ENCODE results near the gene SETX.
A peak's percentile ranks its signal among the peaks of the same experiment; 100 is the strongest.
"Not testable (repeated sequence)": the region's sequence is repeated elsewhere in the genome, so short reads cannot be mapped to it uniquely, and the experiment has no call there.

The SETX gene, protein sequence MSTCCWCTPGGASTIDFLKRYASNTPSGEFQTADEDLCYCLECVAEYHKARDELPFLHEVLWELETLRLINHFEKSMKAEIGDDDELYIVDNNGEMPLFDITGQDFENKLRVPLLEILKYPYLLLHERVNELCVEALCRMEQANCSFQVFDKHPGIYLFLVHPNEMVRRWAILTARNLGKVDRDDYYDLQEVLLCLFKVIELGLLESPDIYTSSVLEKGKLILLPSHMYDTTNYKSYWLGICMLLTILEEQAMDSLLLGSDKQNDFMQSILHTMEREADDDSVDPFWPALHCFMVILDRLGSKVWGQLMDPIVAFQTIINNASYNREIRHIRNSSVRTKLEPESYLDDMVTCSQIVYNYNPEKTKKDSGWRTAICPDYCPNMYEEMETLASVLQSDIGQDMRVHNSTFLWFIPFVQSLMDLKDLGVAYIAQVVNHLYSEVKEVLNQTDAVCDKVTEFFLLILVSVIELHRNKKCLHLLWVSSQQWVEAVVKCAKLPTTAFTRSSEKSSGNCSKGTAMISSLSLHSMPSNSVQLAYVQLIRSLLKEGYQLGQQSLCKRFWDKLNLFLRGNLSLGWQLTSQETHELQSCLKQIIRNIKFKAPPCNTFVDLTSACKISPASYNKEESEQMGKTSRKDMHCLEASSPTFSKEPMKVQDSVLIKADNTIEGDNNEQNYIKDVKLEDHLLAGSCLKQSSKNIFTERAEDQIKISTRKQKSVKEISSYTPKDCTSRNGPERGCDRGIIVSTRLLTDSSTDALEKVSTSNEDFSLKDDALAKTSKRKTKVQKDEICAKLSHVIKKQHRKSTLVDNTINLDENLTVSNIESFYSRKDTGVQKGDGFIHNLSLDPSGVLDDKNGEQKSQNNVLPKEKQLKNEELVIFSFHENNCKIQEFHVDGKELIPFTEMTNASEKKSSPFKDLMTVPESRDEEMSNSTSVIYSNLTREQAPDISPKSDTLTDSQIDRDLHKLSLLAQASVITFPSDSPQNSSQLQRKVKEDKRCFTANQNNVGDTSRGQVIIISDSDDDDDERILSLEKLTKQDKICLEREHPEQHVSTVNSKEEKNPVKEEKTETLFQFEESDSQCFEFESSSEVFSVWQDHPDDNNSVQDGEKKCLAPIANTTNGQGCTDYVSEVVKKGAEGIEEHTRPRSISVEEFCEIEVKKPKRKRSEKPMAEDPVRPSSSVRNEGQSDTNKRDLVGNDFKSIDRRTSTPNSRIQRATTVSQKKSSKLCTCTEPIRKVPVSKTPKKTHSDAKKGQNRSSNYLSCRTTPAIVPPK (N-terminal part only)

DNA sequence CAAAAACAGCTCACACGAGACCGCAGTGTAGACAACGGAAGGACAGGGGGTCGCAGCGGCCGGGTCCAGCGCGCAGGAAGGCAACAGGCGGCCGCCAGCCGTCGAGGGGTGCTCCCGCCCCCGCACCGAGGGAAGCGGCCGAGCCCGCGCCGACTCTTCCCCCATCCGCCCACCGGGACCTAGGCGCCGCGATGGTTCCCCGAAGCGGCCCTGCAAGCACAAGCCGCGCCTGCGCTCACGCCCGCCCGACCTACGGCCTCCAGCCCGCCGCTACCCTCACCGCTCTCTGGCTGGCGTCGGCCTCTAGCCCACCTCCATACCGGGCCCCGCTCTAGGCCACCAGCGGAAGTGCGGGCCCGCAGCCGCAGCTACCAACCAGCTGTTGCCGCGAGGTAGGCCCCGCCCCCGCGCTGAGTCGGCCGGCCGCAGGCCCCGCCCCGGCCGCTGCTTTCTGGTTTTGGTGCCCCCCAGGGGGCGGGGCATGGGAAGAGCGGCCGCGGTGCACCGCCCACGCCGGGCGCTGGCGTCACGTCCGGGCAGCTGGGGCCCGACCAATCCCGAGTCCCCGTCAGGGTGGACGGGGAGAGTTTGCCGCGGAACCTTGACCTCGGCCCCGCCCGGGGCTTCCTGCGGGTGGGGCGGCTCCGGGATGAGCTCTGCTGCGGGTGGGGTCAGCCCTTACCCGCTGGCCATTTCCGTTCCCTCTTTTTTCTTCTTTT lies at the start of gene SETX:
SETX (minus strand) TSS at position 350 of the 719 bp plus-strand sequence. CDS start 5,558 bp downstream, outside the sequence.
- peak; percentile 97 for DNase-seq (ENCODE audit: low read depth)

DNA sequence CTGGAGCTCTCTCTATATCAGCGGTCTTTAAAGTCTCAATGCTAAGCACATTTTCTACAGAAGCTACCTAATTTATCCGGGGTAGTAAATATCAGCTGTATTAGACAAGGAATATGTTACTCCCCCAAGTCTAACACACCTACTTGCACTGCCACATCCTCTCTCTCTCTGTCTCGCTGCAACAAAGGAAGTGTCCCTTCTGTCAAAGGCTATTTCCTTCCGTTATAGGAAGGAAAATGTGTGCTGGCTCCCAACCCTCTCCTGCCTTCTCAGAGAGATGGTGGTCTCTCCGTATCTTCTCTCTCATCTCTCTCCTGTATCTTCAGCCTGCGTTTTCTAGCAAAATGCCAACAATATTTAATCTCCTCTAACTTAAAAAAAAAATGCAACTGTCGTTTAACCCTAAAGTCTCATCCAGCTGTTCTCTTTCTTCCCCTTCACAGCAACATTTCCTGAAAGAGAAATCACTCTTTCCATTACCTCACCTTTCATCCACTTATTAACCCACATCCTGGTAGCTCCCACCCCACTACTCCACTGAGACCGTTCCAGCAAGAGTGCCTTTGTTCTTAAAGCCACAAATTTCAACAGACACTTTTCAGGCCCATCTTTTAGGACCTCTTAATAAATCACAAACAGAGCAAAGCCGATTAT lies 49.6 kb upstream of the SETX start:
- DNase-seq (ENCODE audit: low read depth), result no peak

DNA sequence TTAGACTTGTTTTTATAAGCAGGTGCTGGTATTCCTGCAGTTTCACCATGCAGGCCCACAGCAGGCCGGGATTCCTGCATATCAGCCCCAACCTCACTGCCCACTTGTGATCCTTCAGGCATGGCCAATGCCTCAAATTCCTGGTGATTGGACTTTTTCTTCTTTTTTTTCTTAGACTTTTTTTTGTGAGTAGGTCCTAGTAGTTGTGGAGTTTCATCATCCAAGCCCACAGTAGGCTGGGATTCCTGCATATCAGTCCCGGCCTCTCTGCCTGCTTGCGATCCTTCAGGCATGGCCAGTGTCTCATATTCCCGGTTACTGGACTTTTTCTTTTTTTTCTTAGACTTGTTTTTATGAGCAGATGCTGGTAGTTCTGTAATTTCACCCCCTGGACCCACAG lies 47.0 kb upstream of the SETX start:
- DNase-seq (ENCODE audit: low read depth), result no peak

DNA sequence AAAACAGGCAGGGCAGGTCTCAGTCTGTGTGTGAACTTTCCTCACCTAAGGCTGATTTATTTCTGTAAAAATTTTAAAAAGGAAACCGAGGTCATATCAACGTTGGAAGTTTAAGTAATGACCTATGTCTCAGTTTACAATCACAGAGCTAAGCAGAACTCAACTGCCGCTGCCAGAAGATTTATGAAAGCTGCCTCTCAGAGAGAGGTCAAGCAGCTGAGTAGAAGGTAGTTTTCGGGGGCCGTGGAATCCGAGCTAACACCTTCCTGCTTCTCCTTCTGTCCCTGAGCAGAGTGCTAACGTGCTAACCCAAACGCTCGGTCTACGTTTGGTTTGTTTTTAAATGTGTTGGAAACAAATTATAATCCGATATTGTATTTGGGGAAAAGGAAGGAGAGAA lies 40.8 kb upstream of the SETX start:
- DNase-seq (ENCODE audit: low read depth), result no peak

DNA sequence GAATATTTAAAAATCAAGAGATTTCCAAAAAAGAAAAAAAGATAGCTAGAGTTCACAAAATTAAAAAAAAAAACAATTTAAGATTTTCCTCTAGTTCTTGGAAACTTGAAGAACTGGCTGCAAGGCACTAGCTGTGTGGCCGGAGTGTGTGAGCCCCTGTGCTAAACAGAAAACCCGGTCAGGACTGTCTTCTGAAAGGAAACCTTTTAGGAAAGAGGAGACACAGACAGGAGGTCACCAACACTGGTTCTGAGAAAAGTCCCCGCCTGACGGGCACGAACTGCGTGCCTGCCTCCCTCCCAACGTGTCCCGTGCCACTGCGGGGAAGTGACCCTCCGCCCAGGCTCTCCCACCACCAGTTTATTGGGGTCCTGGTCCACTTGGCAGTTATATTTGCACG lies 36.7 kb upstream of the SETX start:
- no peak for DNase-seq (ENCODE audit: low read depth)

DNA sequence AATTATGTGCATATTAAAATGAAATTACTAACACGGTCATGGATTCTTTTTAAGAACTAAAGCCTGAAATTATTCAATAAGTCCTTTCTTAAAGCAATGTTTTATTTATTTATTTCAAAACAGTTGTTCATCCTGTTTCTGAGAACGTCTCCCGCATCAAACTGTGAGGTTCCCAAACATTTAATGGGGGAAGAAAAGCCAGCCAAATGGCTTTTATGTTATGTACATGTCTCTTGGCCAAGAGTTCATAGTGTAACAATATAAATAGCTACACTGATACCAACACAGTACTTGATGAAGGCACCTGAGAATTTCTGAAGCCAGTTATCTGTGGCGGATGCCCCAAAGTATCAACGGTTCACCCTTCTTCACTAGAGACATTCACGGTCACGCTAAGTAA lies 36.2 kb upstream of the SETX start:
- no peak for DNase-seq (ENCODE audit: low read depth)

DNA sequence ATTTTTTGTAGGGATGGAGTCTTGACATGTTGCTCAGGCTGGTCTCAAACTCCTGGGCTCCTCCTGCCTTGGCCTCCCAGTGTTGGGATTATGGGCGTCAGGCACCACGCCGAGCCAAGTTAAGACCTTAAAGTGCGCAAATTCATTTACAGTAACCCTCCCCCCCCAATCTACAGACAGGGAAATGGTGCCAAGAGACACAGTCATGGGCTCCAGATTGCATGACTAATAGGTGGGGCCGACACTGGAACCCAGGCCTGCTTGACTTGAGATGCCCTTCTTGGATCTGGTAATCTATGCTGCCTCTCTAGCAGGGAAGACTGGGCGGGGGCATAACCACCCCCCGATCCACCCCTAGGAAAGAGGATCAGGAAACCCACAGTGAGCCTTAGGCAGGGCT lies 32.3 kb upstream of the SETX start:
- no peak for DNase-seq (ENCODE audit: low read depth)

DNA sequence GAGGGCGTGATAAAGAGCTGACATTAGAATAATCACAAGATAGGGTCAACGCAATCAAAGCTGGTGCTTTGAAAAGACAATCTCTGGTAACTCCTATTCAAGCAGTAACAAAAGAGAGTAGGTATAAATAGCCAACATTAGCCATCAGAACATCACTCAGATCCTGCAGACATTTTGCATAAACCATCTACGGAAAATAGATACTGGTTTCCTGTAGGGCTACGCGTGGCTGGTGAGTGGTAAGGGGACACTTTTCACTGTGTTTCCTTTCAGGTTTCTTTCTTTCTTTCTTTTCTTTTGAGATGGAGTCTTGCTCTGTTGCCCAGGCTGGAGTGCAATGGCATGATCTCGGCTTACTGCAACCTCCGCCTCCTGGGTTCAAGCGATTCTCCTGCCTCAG lies 29.6 kb upstream of the SETX start:
- DNase-seq (ENCODE audit: low read depth), result no peak

DNA sequence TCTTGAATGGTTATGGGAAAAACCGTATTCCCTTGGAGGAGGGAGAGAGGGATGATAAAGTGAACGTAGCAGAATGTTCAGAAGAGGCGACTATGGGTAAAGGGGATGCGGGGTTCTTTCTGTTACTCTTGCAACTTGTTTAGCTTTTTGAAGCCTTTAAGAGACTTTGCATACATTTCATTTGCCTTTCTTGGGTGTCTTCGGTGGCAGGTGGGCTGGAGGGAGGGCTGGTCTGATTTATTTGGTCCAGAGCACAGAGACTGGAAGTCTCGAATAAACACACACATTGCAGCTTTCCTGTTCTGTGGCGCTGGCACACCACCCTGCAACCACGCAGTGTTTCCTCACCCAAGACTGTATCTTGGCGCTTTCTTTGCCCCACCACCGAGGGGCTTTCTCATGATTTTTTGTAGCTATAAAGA lies 28.7 kb upstream of the SETX start:
- no peak for DNase-seq (ENCODE audit: low read depth)

DNA sequence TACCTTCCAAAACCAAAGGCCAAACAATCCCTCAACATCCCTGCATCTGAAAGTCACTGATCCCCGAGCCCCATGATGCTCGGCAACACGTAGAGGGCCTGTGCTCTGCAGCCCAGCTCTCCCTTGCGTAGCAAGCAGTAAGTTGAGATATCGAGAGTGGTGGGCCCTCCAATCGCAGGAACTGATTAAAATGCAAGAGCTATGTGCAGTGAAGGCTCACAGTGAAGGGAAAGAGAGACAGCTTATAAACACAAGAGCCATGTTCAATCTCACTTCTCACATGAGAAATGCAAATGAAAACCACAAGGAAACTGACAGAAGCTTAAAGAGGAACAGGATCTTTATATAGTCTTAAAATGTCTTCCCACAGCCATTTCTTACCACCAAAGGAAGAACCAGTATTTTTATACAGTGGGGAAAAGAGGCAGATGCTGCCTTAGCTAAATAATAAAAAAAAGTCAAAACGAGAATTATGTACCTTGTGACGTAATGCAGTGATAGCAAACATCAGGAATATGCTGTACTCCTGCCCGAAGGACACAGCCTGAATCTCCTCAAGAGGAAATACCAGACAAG lies 27.3 kb upstream of the SETX start:
- no peak for DNase-seq (ENCODE audit: low read depth)

DNA sequence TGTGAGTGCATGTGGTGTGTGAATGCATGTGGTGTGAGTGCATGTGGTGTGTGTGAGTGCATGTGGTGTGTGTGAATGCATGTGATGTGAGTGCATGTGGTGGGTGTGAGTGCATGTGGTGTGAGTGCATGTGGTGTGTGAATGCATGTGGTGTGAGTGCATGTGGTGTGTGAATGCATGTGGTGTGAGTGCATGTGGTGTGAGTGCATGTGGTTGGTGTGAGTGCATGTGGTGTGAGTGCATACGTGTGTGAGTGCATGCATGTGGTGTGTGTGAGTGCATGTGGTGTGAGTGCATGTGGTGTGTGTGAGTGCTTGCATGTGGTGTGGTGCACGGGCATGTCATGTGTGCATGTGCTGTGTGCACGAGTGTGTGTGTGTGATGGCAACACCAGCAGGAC lies 23.6 kb upstream of the SETX start:
- not testable (repeated sequence) for DNase-seq (ENCODE audit: low read depth)

DNA sequence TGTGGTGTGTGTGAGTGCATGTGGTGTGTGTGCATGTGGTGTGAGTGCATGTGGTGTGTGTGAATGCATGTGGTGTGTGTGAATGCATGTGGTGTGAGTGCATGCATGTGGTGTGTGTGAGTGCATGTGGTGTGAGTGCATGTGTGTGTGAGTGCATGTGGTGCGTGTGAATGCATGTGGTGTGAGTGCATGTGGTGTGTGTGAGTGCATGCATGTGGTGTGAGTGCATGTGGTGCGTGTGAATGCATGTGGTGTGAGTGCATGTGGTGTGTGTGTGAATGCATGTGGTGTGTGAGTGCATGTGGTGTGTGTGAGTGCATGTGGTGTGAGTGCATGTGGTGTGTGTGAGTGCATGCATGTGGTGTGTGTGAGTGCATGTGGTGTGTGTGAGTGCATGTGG lies 23.0 kb upstream of the SETX start:
- DNase-seq (ENCODE audit: low read depth), result not testable (repeated sequence)

DNA sequence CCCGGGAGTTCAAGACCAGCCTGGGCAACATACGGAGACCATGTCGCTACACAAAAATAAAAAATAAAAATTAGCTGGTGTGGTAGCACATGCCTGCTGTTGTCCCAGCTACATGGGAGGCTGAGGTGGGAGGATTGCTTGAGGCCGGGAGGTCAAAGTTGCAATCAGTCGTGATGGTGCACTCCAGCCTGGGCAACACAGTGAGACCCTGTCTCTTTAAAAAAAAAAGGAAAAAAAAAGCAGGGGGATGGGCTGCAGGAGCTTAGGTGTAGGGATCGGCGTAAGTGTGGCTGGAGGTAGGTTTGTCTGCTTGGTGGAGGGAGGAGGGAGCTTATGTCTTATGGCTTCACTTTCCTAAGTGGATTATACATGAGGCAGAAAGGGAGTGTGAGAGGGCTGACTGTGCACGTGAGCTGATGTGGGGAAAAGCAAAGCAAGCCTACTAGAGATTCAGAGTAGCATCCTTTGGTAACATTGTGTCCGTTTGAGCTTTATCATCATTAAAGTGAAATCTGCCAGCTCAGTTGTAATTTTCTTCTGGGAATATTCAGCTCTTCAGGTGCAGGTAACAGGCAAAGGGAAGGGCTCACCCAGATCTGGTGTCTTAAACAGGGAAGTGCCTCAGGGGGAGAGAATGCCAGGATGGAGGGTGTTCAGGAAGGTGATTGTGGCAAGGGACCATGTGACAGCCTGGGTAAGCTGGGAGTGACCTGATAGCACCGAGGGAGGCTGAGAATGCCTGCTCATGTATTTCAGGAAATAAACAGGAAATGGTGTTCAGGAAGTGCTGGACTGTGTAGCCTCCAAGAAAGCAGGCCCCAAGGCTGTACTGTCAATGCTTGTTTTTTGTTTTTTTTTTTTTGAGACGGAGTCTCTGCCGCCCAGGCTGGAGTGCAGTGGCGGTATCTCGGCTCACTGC lies 17.6 kb upstream of the SETX start:
- DNase-seq (ENCODE audit: low read depth), result no peak

DNA sequence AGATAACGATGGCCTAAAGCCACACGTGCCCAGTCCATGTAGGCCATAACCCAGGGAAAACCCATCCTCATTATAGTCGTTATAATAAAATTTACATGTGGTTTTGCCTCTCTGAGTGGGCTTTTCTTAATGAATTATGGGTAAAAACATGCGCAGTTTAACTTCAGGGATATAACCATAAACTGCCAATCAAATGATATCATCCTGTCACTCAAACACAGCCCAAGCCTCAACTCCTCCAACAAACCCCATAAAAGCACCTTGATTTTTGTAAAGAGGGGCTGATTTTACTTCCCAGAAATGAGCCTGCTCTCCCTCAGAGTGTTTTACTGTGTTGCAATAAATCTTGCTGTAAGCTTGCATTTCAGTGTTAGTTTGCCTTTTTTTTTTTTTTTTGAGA lies 15.8 kb upstream of the SETX start:
- DNase-seq (ENCODE audit: low read depth), result no peak

DNA sequence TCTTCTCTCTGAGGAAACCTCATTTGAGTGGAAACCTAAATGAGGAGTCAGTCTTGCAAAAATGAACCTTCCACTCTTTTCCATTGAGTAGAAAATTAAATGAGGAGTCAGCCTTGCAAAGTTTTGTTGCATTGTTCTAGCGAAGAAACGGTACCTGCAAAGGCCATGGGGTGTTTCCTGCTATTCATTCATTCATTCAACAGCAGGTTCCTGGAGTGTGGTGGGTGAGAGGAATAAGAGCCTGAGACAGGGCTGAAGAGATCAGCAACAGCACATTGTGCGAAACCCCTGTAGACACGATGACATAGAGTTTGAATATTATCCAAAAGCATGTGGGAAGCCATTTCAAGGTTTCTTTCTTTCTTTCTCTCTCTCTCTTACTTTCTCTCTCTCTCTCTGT lies 14.6 kb upstream of the SETX start:
- DNase-seq (ENCODE audit: low read depth), result no peak

DNA sequence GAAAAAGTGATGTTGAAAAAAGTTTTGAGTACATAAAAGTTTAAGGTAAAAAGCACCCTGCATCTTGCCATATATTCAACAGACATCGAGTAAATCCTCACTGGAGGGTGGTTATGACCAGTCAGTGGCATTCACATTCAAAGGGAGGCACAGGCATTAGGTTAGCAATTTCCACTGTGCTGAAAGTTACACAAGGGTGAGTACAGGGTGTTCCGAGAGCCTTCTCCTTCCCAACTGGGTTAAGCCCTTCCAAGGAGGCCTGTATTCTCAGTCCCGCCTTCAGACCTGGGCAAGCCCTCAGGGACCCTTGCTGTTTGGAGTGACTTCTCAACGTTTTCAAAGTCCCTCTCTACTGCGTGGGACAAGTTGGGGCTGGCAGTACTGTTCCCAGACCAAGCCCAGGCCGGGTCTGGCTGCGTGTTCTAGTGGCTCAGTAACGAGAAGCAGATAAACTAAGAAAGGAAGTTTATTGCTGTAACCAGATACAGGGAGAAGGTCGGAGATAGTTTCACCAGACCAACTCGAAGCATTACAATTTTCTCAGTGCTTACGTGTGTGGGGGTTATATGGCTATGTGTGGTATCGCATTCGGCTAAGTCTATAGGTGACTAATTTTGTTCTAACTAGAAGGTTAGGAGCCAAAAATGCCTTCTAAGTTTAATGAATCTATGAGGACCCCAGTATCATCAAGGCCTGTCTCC lies 13.0 kb upstream of the SETX start:
- DNase-seq (ENCODE audit: low read depth), result peak; percentile 24

DNA sequence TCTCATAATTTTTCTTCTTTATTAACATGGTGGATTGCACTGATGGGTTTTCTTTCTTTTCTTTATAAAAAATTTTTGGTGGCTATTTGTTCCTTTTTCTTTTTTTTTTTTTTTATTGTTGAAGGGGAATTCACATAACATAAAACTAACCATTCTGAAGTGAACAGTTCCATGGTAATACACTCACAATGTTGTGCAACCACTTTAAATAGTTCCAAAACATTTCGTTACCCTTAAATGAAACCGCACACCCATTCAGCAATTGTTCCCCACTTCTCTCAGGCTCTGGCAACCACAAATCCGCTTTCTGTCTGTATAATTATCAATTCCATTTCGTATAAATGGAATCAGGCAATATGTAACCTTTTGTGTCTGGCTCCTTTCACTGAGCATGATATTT lies 11.7 kb upstream of the SETX start:
- no peak for DNase-seq (ENCODE audit: low read depth)

DNA sequence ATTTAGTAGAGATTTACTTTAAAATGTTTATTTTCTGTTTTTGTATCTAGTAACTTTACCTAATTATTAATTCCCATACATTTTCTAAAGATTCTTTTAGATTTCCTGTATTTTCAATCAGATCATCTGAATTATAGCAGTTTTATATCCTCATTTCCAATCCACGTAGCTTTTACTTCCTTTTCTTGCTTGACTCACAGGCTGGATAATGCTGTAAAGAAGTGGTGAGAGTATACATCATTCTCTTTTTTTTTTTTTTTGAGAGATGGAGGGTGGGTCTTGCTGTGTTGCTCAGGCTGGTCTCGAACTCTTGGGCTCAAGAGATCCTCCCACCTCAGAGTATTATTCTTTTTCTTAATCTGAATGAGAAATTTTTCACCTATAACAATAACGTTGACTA lies 11.2 kb upstream of the SETX start:
- DNase-seq (ENCODE audit: low read depth), result no peak

DNA sequence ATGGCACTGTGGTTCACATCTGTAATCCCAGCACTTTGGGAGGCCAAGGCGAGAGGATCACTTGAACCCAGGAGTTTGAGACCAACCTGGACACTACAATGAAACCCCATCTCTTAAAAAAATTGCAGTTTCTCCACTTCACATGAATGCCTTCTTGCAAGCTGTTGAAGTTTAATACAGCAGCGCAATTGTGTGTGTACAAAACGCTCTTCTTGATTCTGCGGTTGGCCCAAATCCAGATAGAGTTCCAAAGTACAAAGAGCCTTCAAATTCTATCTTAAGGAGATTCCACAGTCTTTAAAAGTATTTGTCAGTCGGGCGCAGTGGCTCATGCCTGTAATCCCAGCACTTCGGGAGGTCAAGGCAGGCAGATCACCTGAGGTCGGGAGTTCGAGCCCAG lies 9.3 kb upstream of the SETX start:
- no peak for DNase-seq (ENCODE audit: low read depth)

Data from fibroblast of gingiva (primary cell).